Cortex of kidney (tissue), 1 donor: Measurements from ENCODE around the gene CWC27.

Source experiments
- DNase-seq: peaks from one replicate; lab custom pipeline; 2025; lab: John Stamatoyannopoulos, UW

The CWC27 gene, protein sequence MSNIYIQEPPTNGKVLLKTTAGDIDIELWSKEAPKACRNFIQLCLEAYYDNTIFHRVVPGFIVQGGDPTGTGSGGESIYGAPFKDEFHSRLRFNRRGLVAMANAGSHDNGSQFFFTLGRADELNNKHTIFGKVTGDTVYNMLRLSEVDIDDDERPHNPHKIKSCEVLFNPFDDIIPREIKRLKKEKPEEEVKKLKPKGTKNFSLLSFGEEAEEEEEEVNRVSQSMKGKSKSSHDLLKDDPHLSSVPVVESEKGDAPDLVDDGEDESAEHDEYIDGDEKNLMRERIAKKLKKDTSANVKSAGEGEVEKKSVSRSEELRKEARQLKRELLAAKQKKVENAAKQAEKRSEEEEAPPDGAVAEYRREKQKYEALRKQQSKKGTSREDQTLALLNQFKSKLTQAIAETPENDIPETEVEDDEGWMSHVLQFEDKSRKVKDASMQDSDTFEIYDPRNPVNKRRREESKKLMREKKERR

DNA sequence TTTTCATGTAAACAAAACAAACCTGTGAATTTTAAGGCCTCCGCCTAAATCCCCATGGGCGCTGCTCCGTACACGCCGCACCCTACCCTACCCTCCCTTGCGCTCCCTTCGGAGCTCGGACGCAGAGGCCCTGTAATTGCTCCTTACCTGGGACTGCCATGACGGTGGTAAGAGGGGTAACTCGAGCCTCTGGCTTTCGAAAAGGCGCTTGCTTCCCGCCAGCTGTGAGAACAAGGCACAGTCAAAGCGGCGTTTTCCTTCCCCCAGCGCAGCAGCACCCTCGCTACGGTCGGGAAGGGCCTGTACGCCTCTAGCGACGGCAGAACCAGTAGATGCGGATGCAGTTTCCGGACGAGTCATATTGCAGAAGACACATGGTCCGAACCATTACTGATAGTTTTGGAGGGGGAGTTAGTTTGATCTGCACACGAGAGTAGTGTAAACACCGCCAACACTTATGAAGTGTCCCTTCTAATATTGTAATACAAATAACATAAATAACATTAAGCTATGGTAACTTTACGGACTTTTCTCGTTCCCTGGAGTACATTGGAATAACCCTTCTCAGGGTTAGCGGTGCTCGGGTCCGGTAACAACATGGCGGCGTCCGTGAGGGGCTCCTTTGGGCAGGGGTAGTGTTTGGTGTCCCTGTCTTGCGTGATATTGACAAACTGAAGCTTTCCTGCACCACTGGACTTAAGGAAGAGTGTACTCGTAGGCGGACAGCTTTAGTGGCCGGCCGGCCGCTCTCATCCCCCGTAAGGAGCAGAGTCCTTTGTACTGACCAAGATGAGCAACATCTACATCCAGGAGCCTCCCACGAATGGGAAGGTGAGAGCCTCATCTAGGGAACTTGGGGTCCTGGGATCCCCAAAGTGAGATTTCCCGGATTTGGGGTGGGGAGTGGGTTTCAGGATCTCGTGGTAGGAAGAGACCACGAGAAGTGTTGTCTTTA lies at the start of gene CWC27, which contains the start of gene SREK1IP1:
Gene CWC27 (plus strand): TSS at position 573 of the 955 bp plus-strand sequence. CDS start 217 bp downstream, at position 790.
Gene SREK1IP1 (minus strand): TSS at position 334 of the 955 bp plus-strand sequence. CDS start 174 bp downstream, at position 160.
- peak; percentile 9 for DNase-seq

DNA sequence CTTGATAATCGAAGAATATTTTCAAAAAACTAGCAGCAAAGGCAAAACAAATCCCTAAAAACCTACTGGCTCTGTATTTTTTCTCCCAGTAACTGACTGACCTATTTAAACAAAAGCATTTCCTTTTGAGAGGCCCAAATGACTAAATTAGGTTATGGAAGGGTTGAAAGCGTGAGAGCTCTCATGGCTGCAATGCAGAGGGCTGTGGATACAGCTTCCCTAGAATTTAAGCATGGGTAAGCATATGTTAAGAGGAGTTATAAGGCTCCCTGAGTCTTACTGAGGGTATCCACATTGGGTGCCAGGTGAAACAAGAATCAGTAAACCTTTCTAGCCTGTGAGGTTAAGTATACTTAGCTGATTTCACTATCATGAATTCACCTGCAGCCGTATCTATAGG lies 46.1 kb upstream of the CWC27 start:
- no peak for DNase-seq

DNA sequence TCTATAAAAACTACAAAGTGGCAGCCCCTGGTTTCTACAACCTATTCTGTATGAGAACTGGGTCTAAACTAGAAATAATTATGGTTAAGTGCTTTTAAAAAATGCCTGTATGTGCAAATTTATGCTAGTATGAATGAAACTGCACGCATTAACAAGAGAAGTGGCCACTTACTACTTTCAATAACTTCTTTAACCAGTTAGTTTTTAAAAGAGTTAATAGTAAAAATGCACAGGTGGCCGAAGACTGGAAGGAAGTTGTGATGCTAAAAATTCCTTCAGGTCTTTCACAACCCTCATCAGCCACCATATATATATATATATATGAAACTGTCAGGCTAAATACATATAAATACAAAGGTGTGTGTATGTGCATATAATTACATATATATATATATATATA lies 41.6 kb upstream of the CWC27 start:
- no peak for DNase-seq

DNA sequence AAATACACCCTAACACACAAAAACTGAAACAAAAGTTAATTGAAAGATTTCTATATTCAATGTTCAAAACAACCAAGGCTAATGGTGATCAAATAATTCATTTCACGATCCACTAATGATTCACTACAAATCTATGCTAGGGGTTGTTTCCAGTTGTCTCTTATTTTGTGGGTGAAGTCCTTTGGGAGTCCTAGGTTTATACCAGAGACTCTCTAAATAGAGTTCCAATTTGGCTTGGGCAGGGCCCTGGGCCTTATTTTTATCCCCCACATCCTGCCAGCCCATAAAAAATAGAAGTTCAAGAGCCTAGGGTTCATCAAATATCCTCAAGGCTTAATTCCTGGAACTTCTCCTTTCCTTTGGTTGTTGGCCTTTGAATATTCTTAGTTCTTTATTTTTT lies 26.3 kb upstream of the CWC27 start:
- no peak for DNase-seq

DNA sequence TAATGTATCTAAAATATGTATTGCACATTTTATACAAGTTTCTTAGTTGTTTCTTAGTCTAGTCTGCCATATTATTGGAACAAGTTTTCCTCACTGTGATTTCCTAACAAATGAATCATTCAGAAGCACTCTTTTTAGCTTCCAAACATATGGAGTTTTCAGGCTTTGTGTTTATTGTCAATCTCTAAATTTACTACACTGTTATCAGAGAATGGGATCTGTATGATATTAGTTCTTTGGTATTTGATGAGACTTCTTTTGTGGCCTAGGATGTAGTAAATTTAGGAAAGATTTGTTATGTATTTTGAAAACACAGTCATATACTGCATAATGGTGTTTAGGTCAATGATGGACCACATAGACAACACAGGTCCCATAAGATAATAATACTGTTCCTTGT lies 25.9 kb upstream of the CWC27 start:
- no peak for DNase-seq

DNA sequence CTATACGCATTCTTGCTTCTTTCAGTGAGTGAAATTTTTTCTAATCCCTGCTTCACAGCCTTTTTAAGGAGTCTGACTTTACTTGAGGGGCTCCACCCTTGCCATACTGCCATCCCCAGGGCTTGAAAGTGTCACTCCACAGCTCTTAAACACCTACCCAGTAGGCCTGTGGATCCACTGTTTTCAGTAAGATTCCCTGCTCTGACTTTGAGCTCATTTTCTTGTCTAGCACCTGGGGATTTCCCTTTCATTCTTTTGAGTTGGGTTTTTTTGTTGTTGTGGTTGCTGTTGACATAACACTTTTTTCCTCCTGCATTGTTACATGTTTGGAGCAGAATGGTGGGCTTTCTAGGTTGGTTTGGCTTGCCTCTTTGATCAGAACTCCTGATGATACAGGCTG lies 23.8 kb upstream of the CWC27 start:
- no peak for DNase-seq

DNA sequence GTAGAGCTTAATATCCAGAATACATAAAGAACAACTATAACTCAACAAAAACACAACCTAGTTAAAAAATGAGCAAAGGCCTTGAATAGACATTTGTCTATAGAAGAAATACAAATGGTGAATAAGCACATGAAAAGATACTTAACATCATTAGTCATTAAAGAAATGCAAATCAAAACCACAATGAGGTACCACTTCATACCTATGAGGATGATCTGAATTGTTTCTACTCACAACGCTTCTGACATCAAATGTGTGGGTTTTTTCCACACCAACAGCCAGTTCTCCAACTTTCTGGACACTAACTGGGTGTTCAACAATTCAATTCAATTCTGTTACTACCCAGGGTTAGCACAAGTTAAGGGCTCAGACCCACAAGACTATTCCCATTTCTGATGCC lies 22.3 kb upstream of the CWC27 start:
- no peak for DNase-seq

DNA sequence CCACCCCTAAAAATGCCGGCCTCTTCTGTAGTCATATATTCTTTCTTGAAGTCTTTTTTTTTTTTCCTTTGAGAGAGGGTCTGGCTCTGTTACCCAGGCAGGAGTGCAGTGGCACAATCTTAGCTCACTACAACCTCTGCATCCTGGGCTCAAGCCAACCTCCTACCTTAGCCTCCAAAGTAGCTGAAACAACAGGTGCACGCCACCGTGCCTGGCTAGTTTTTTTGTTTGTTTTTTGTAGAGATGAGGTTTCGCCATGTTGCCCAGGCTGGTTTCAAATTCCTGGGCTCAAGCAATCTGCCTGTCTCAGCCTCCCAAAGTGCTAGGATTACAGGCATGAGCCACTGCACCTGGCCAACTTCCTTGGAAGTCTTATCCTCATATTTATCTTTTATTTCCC lies 19.3 kb upstream of the CWC27 start:
- no peak for DNase-seq

DNA sequence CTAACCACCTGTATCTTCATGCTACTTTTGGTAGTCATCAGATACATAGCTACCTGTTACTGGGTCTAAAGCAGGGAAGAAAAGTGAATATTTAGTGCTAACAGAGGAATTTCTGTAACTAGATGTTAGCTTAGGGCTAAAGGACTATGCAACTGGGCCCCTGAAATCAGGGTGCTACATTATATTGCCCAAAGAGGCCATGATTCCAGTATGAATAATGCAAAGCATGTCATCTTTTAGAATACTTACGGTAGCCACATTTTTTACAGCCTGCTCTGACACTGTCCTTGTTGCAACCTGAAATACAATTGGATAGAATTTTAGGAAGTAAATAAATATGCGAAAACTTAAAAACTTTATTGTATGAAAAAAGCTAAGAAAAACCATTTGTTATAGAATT lies 14.7 kb upstream of the CWC27 start:
- no peak for DNase-seq

DNA sequence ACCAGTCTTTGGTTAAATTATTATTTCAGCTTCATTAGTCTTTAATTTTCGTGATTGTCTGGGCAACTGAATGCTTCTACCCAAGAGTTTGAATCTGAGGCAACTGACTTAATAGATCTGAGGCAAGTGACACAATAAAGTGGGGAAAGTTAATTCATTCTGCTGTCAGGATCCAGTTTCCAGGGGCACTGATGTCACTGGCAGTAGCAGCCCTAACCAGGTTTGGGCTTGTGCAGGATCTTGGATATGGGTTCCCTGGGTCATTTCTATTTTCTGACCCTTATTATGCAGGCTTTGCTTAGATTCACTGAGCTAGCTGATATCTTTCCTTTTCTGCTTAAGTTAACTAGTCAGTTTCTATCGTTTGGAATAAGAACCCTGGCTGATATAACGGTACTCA lies 9.8 kb upstream of the CWC27 start:
- no peak for DNase-seq

DNA sequence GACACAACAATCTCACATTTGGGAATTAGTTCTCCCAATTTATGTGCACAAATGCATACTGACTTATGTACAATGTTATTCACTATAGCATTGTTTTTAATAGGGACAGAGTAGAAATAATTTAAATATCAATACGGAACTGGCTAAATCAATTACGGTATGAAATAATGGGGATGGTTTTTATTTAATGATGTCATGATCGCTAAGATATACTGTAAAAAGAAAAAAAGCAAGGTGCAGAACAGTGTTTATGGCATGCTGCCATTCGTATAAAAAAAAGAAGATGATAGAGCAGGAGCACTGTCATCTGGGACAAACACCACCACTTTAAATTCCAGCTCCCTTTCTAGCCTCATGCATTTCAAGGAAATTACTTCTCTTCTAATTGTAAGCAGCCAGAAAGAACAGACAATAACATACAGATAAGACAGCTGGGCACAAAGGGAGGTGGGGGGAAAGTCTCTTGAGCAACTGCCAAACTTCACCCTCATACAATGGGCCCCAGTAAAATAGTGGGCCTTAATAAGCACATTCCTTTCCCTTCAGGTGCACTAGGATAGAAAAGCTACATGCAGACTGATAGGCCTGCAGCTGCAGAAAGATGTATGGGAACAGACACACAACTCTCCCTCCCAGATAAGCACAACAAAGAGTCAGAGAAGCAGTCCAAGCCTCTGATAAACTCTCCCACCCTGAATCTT lies 8.6 kb upstream of the CWC27 start:
- DNase-seq, result no peak

DNA sequence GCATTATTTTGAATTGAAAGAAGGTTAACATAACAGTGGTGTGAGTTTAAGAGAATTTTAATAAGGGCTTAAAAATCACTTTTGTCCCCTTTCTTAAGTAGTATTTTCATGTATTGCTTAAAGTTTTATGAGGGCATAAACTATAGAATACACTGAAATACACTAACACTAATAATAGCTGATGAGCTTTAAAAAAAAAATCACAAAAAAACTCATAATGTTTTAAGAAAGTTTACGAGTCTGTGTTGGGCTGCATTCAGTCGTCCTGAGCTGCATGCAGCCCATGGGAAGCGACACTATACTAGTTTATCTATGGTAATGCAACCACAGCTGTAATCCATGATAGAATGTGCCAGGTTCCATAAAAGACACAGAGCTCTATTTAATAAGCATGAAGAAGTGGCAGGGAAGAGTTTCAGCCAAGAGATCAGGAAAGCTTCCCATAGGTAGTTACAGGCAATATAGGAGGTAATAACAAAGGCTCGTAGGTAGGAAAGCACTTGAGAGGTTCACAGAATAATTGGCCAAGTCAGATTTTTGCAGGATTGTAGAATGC lies 4.7 kb upstream of the CWC27 start:
- DNase-seq, result no peak

DNA sequence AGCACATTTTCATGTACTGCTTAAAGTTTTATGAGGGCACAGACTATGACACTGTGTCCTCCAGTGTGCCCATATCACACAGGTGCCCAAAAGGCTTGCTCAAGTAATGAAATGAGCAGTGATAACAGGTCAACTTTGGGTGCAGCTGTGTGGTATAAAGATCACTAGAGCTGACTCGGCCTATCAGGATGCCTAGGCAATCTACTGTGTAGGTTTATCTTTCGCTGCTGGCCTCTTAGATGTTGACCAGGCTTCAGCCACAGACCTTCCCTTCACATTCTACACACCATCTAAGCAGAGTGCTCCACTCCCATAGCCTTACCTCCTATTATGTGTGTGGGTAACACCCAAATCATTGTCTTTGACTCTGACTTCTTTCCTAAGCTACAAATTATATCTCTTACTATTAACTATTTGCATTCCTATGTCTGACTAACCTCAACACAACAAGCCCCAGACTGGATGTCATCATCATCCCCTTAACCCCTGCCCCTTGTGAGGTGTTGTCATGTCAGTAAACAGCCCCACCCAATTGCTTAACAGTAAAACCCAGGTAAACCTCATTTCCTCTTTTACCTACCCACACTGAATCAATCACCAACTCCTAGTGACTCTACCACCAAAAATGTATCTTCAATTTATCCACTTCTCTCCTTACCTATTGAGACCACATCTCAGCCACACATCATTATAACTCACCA lies 2.8 kb upstream of the CWC27 start:
- DNase-seq, result no peak

DNA sequence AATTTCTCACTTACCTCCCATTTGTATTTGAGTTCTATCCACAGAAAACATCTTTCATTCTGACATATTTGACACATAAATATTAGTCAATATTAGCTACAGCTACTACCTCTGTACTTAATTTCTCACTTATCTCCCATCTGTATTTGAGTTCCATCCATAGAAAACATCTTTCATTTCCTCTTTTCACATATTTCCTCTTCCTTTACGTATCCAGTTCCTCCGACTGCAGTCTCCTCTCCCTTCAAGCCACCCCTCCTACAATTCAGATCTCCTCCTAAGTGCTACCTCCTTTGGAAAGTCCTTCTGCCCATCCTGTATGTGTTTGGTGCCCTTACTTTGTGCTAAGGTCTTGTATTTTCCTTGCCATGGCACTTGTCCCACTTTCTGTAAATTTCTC lies 1.8 kb upstream of the CWC27 start:
- DNase-seq, result no peak

DNA sequence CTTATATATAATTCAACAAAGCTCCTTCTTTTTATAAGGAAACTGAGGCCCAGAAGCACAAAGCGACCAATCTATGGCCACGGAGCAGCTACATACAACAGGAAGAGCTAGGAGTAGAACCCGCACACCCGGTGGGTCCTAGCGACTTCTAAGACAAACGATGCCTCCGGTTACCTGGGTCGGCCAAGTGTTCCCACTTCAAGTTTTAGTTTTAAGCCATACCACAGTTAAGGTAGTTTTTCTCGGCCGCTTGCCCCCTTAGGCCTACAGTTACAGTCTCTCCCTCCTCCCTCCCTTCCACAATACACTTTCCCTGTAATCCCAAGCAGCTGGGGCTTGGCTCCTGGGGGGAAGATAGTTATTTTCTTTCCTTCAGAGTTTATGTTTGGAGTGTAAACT lies 772 bp upstream of the CWC27 start:
- DNase-seq, result no peak

DNA sequence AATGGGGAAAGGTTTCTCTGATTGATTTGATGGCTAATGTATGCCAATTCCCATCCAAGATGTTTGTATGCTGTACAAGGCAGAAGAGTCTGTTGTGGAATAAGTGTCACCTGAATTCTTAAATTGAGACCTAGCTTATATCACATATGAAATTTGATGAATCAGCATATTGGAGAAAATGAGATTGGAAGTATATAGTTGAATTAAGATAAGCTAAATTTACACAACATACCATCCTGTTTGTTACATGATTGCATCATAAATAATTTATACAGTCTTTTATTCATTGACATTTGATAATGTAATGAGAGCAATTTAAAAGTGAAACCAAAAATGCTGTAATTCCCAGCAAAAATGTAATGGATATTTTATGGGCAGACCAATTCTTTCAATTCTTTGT lies 1.1 kb downstream of the CWC27 start:
- DNase-seq, result no peak

DNA sequence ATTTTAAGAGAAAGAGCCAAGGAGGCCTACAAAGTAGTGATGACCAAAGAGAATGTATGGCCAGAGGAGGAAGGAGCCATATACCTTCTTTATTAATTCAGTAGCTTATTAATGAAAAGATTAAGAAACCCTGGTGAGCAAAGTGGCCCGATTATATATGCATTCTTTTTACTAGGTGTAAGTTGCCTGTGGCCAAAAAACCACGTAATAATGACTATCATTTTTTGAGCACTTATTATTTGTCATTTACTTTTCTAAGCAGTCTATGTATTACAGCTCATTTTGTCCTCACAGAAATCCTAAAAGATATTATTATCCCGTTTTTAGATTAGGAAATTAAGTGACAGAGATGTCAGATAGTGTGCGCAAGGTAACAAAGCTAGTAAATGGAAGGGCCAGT lies 3.0 kb downstream of the CWC27 start:
- DNase-seq, result no peak

DNA sequence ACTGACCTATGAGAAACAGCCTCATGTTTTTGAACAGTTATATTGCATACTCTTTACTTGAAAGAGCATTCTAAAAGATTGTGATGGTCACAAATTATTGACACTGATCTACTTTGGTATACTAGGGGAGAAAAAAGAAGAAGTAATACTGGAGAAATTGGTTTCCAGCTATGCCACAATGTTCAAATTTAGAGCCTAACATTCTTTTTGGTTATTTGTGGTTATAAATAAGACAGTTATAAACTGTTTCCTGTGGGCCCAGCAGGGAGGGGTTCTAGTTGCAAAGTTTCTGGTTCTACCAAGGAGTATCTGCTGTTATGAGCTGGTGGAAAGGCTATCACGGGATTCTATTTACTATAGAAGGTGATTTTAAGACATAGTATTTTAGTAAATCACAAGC lies 4.8 kb downstream of the CWC27 start:
- no peak for DNase-seq

DNA sequence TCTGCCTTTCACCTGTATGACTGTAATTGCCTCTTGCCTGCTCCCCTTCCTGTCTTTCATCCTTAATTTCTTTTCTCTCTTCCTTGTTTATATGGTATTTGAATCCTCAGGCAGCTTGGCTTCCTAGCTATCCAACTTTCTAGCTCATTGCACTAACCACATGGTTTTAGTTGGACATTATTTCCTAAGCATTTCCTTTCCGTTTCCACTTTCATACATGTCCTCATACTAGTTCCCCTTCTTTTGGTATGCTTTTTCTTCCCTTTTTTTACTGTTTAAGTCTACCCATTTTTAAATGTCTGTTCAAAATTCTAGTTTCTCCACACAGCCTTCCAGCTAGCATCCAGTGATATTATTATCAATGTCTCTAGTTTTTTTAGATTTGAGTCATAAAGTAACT lies 6.6 kb downstream of the CWC27 start:
- no peak for DNase-seq

DNA sequence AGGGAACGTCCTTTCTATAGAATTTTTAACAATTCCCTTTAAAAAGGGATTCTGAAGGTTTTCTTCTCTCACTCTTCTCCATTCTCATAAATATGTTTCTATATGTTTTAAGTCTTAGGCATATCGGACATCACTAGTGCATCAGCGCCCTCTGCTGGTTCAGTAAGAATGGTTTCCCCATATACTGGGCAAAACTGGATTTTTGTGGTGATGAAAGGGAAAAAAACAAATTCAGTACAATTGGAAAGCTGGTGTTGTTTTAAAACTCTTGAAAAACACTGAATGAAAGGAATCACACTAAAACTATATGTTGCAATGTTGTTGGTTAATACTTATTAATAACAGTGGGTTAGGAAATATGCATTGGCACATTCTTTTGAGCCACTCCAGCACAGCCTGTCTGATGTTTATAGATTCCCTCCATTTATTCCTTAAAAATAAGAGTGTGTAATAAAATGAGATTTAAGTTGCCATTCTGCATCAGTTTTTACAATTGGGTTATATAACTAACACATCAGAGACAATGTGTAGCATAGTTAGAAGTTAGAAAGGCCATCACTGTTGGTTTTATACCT lies 15.8 kb downstream of the CWC27 start:
- no peak for DNase-seq

DNA sequence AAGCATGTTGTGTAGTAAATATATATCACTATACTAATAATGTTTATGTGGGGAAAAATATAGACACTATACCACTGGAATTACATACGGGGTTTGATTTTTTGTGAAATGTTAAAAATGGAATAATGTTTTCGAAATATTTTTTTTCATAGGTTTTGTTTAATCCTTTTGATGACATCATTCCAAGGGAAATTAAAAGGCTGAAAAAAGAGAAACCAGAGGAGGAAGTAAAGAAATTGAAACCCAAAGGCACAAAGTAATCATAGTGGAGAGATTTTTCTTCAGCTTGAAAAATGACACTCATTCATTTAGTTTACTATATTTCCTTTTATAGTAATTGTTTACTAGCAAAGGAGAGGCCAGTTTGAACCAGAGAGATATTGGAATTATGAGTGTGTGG lies 17.6 kb downstream of the CWC27 start:
- no peak for DNase-seq
